Trophoblast cell (in vitro differentiated cells and primary cell): ENCODE results near the gene WDR45B.
A peak's percentile ranks its signal among the peaks of the same experiment; 100 is the strongest.

ENCODE experiments used
- DNase-seq, 2 donors: peaks; one replicate each; pipeline ENCODE4 v3.0.0-alpha.2; 2016
- H2AFZ ChIP-seq: 2 replicates; pipeline ENCODE4 v1.6.1; 2013; ENCODE audit warnings: low read length, moderate library complexity, mild to moderate bottlenecking; ENCODE audit not compliant: insufficient read depth, poor library complexity
- H2AK5ac ChIP-seq: 2 replicates; pipeline ENCODE4 v1.6.1; 2013; ENCODE audit warnings: mild to moderate bottlenecking, low read length
- H2BK120ac ChIP-seq: 2 replicates; pipeline ENCODE4 v1.6.1; 2013; ENCODE audit warnings: low read length, mild to moderate bottlenecking, moderate library complexity; ENCODE audit not compliant: insufficient read depth, poor library complexity
- H2BK12ac ChIP-seq: 2 replicates; pipeline ENCODE4 v1.6.1; 2013; ENCODE audit warnings: mild to moderate bottlenecking, low read length, moderate library complexity
- H2BK5ac ChIP-seq: 2 replicates; pipeline ENCODE4 v1.6.1; 2013; ENCODE audit warnings: low read length, low read depth, moderate library complexity, mild to moderate bottlenecking; ENCODE audit not compliant: poor library complexity
- H3K14ac ChIP-seq: 2 replicates; pipeline ENCODE4 v1.6.1; 2013; ENCODE audit warnings: mild to moderate bottlenecking, low read length
- H3K18ac ChIP-seq: 2 replicates; pipeline ENCODE4 v1.6.1; 2013; ENCODE audit warnings: mild to moderate bottlenecking, low read length
- H3K23ac ChIP-seq: 2 replicates; pipeline ENCODE4 v1.6.1; 2013; ENCODE audit warnings: low read length
- H3K27ac ChIP-seq: 2 replicates; pipeline ENCODE4 v1.5.1; 2013; ENCODE audit warnings: low read depth, mild to moderate bottlenecking, inconsistent platforms, low read length, moderate library complexity
- H3K27me3 ChIP-seq: 2 replicates; pipeline ENCODE4 v1.6.1; 2013; ENCODE audit warnings: inconsistent platforms, mild to moderate bottlenecking, low read length, moderate library complexity; ENCODE audit not compliant: insufficient read depth
- H3K36me3 ChIP-seq, 2 experiments: 1 replicate in 1 of 2; 2 replicates in 1 of 2; pipeline ENCODE4 v1.6.1; 2013; ENCODE audit warnings: low read length in 2 of 2, mild to moderate bottlenecking in 2 of 2, moderate library complexity in 1 of 2; ENCODE audit not compliant: insufficient read depth in 2 of 2, control insufficient read depth in 1 of 2
- H3K4ac ChIP-seq: 2 replicates; pipeline ENCODE4 v1.6.1; 2013; ENCODE audit warnings: low read depth, mild to moderate bottlenecking, low read length, moderate library complexity
- H3K4me1 ChIP-seq, 2 experiments: 1 replicate in 1 of 2; 2 replicates in 1 of 2; pipeline ENCODE4 v1.6.1; 2013; ENCODE audit warnings: low read length in 2 of 2, mild to moderate bottlenecking in 2 of 2, moderate library complexity in 1 of 2; ENCODE audit not compliant: insufficient read depth in 2 of 2, control insufficient read depth in 1 of 2
- H3K4me2 ChIP-seq: 2 replicates; pipeline ENCODE4 v1.6.1; 2013; ENCODE audit warnings: inconsistent platforms, mild to moderate bottlenecking, low read length, moderate library complexity
- H3K4me3 ChIP-seq: 2 replicates; pipeline ENCODE4 v1.5.1; 2013; ENCODE audit warnings: mild to moderate bottlenecking, low read depth, low read length, inconsistent platforms
- H3K79me1 ChIP-seq: one replicate; pipeline ENCODE4 v1.6.1; 2013; ENCODE audit warnings: low read length
- H3K79me2 ChIP-seq: 2 replicates; pipeline ENCODE4 v1.6.1; 2013; ENCODE audit warnings: low read length, mild to moderate bottlenecking; ENCODE audit not compliant: control insufficient read depth, insufficient read depth, poor library complexity
- H3K9ac ChIP-seq: 2 replicates; pipeline ENCODE4 v1.6.1; 2013; ENCODE audit warnings: mild to moderate bottlenecking, low read length
- H3K9me3 ChIP-seq: 2 replicates; pipeline ENCODE4 v1.6.1; 2013; ENCODE audit warnings: low read depth, mild to moderate bottlenecking, control low read depth, inconsistent platforms, low read length; ENCODE audit not compliant: insufficient read depth
- H4K12ac ChIP-seq: 2 replicates; pipeline ENCODE4 v1.6.1; 2013; ENCODE audit warnings: low read depth, mild to moderate bottlenecking, low read length, moderate library complexity
- H4K8ac ChIP-seq: 2 replicates; pipeline ENCODE4 v1.6.1; 2013; ENCODE audit warnings: low read depth, mild to moderate bottlenecking, low read length, moderate library complexity
- H4K91ac ChIP-seq: one replicate; pipeline ENCODE4 v1.6.1; 2013; ENCODE audit warnings: low read depth, mild to moderate bottlenecking, low read length, moderate library complexity
- WGBS: extraction: QIAGEN DNeasy Blood & Tissue Kit; methylation state at CpG from one replicate; pipeline ENCODE4 v1.1.7; 2013; ENCODE audit warnings: missing lambda C conversion rate; ENCODE audit not compliant: insufficient read length, insufficient coverage; ENCODE audit errors: extremely low coverage; 5-methylcytosine and 5-hydroxymethylcytosine counted together

Gene WDR45B

GRCh38 chr17:82615084-82616020 lies 32.9 kb downstream of the WDR45B start:
- H3K79me1 ChIP-seq: no peaks in the 10 kb centered on the region
- peaks cover 4 to 8% of the 10 kb centered on the region in 2 experiments for H3K4me1 ChIP-seq
- no peak overlapping the region for H3K27ac ChIP-seq
- no peak overlapping the region for H2AFZ ChIP-seq
- H3K23ac ChIP-seq: no peak overlapping the region
- H4K8ac ChIP-seq: no peak overlapping the region
- no peak overlapping the region for H4K12ac ChIP-seq
- DNase-seq: no peak
- H4K91ac ChIP-seq: no peak overlapping the region
- H3K4me3 ChIP-seq: no peak overlapping the region
- no peaks in the 10 kb centered on the region for H3K79me2 ChIP-seq
- H3K9ac ChIP-seq: no peak overlapping the region
- no peak overlapping the region for H3K14ac ChIP-seq
- WGBS: no CpG with 5 or more reads among the region's 45 CpGs
- peaks cover 1% of the 10 kb centered on the region for H3K9me3 ChIP-seq
- H2BK12ac ChIP-seq: no peak overlapping the region
- H3K27me3 ChIP-seq: no peaks in the 10 kb centered on the region
- H2BK5ac ChIP-seq: no peak overlapping the region
- no peak overlapping the region for H3K18ac ChIP-seq
- no peak overlapping the region for H3K4ac ChIP-seq
- no peak overlapping the region for H2BK120ac ChIP-seq
- no peak overlapping the region for H3K4me2 ChIP-seq
- no peak overlapping the region for H2AK5ac ChIP-seq
- peaks cover 56 to 59% of the 10 kb centered on the region in 2 experiments for H3K36me3 ChIP-seq

GRCh38 chr17:82614095-82614631 lies 34.1 kb downstream of the WDR45B start:
- H3K18ac ChIP-seq: no peak overlapping the region
- no peak overlapping the region for H2BK5ac ChIP-seq
- no peaks in the 10 kb centered on the region for H3K79me2 ChIP-seq
- H4K12ac ChIP-seq: no peak overlapping the region
- no peak overlapping the region for H3K4me3 ChIP-seq
- H3K14ac ChIP-seq: no peak overlapping the region
- peaks cover 51 to 52% of the 10 kb centered on the region in 2 experiments for H3K36me3 ChIP-seq
- H3K9ac ChIP-seq: no peak overlapping the region
- H3K27ac ChIP-seq: no peak overlapping the region
- H2BK120ac ChIP-seq: no peak overlapping the region
- no peak for DNase-seq
- H4K8ac ChIP-seq: no peak overlapping the region
- H2AK5ac ChIP-seq: no peak overlapping the region
- H4K91ac ChIP-seq: no peak overlapping the region
- no peak overlapping the region for H2BK12ac ChIP-seq
- H3K27me3 ChIP-seq: no peaks in the 10 kb centered on the region
- WGBS: no CpG with 5 or more reads among the region's 22 CpGs
- H3K9me3 ChIP-seq: peaks cover 1% of the 10 kb centered on the region
- H3K4me1 ChIP-seq: peaks cover 4 to 8% of the 10 kb centered on the region in 2 experiments
- H2AFZ ChIP-seq: no peak overlapping the region
- H3K23ac ChIP-seq: no peak overlapping the region
- H3K4ac ChIP-seq: no peak overlapping the region
- H3K4me2 ChIP-seq: no peak overlapping the region
- H3K79me1 ChIP-seq: no peaks in the 10 kb centered on the region

GRCh38 chr17:82613283-82614094 lies 34.8 kb downstream of the WDR45B start:
- no peak overlapping the region for H3K18ac ChIP-seq
- no peak overlapping the region for H3K4ac ChIP-seq
- no peak overlapping the region for H3K14ac ChIP-seq
- H3K27me3 ChIP-seq: no peaks in the 10 kb centered on the region
- H4K91ac ChIP-seq: no peak overlapping the region
- peaks cover 4 to 8% of the 10 kb centered on the region in 2 experiments for H3K4me1 ChIP-seq
- peak in 1 of 2 donors; percentile 34 for DNase-seq
- peak overlapping the region; percentile 10 for H4K12ac ChIP-seq
- no peak overlapping the region for H3K27ac ChIP-seq
- H2AK5ac ChIP-seq: no peak overlapping the region
- H3K4me3 ChIP-seq: no peak overlapping the region
- no peak overlapping the region for H2BK120ac ChIP-seq
- WGBS: no CpG with 5 or more reads among the region's 37 CpGs
- no peak overlapping the region for H4K8ac ChIP-seq
- no peak overlapping the region for H2BK5ac ChIP-seq
- no peaks in the 10 kb centered on the region for H3K79me2 ChIP-seq
- H3K9ac ChIP-seq: peak overlapping the region; percentile 16
- H3K79me1 ChIP-seq: no peaks in the 10 kb centered on the region
- H2AFZ ChIP-seq: no peak overlapping the region
- peaks cover 46% of the 10 kb centered on the region in 2 experiments for H3K36me3 ChIP-seq
- no peak overlapping the region for H2BK12ac ChIP-seq
- no peak overlapping the region for H3K4me2 ChIP-seq
- peaks cover 1% of the 10 kb centered on the region for H3K9me3 ChIP-seq
- no peak overlapping the region for H3K23ac ChIP-seq
